Measurements from ENCODE around the gene PLOD3. TPM values are rescaled to one million over a fixed set of nuclear protein-coding genes. Genes with fewer than 3 reads are reported as not detected.

The PLOD3 gene
- total RNA-seq, 1 donor from 2014 or later = 160 TPM

GRCh38 chr7:101166909-101167644, 50.3 kb downstream of the PLOD3 start:
- no peak for DNase-seq (ENCODE audit: extremely low read depth, low read depth, low spot score)

GRCh38 chr7:101166648-101166908, 50.8 kb downstream of the PLOD3 start:
- DNase-seq (ENCODE audit: extremely low read depth, low read depth, low spot score) = no peak

GRCh38 chr7:101165958-101166647, 51.3 kb downstream of the PLOD3 start:
- no peak for DNase-seq (ENCODE audit: extremely low read depth, low read depth, low spot score)

GRCh38 chr7:101165075-101165957, 52.1 kb downstream of the PLOD3 start, which contains the start of gene VGF:
VGF (minus strand) TSS chr7:101165569; CDS start chr7:101164843, 726 bp downstream.
- DNase-seq (ENCODE audit: extremely low read depth, low read depth, low spot score) = no peak

GRCh38 chr7:101164071-101164840, 53.1 kb downstream of the PLOD3 start:
- no peak for DNase-seq (ENCODE audit: extremely low read depth, low read depth, low spot score)

- DNase-seq (ENCODE audit: extremely low read depth, low read depth, low spot score) = no peak
Measured at GRCh38 chr7:101163279-101164070, 53.9 kb downstream of the PLOD3 start.

- DNase-seq (ENCODE audit: extremely low read depth, low read depth, low spot score) = no peak
Measured at GRCh38 chr7:101162551-101163278, 54.7 kb downstream of the PLOD3 start.

GRCh38 chr7:101161692-101162471, 55.5 kb downstream of the PLOD3 start:
- DNase-seq (ENCODE audit: extremely low read depth, low read depth, low spot score) = no peak

- DNase-seq (ENCODE audit: extremely low read depth, low read depth, low spot score) = no peak
Measured at GRCh38 chr7:101160910-101161309, 56.5 kb downstream of the PLOD3 start.

- no peak for DNase-seq (ENCODE audit: extremely low read depth, low read depth, low spot score)
Measured at GRCh38 chr7:101159696-101160674, 57.4 kb downstream of the PLOD3 start.

- no peak for DNase-seq (ENCODE audit: extremely low read depth, low read depth, low spot score)
Measured at GRCh38 chr7:101156866-101157589, 60.4 kb downstream of the PLOD3 start.

GRCh38 chr7:101156277-101156676, 61.1 kb downstream of the PLOD3 start:
- DNase-seq (ENCODE audit: extremely low read depth, low read depth, low spot score) = no peak

Other genes starting within 250 kb of the PLOD3 start
- gene MUC12, start 248.0 kb downstream of the PLOD3 start, total RNA-seq = not detected in 2 replicates
- gene MUC17, start 197.5 kb downstream of the PLOD3 start, total RNA-seq = not detected in 2 replicates
- 13.0 and 23.5 TPM in 2 replicates for gene TRIM56, start 132.1 kb downstream of the PLOD3 start, total RNA-seq
- gene SERPINE1, start 90.5 kb downstream of the PLOD3 start, total RNA-seq = 2,911 and 5,219 TPM in 2 replicates
- 143 and 246 TPM in 2 replicates for gene AP1S1, start 63.1 kb downstream of the PLOD3 start, total RNA-seq
- 0.92 TPM in 1 of 2 replicates, not detected in the other for gene VGF, start 52.0 kb downstream of the PLOD3 start, total RNA-seq
- not detected in 2 replicates for gene NAT16, start 37.3 kb downstream of the PLOD3 start, total RNA-seq
- gene MOGAT3, start 16.5 kb downstream of the PLOD3 start, total RNA-seq = not detected in 2 replicates
- gene ZNHIT1, start 584 bp upstream of the PLOD3 start, total RNA-seq = 148 and 172 TPM in 2 replicates
- 1.9 and 6.0 TPM in 2 replicates for gene CLDN15, start 20.2 kb upstream of the PLOD3 start, total RNA-seq
- gene FIS1, start 27.5 kb upstream of the PLOD3 start, total RNA-seq = 214 and 276 TPM in 2 replicates
- gene IFT22, start 104.2 kb upstream of the PLOD3 start, total RNA-seq = 24.0 and 27.5 TPM in 2 replicates
- gene COL26A1, start 145.3 kb upstream of the PLOD3 start, total RNA-seq = not detected in 2 replicates